GM19099 (cell line): Measurements from ENCODE around the gene ZNF488.

Source experiments
- POLR2A ChIP-seq: IDR thresholded peaks from 3 replicates; pipeline ENCODE4 v1.6.1; 2011; ENCODE audit warnings: low read depth; ENCODE audit not compliant: insufficient read length; ENCODE audit errors: extremely low read depth

ZNF488 gene

DNA sequence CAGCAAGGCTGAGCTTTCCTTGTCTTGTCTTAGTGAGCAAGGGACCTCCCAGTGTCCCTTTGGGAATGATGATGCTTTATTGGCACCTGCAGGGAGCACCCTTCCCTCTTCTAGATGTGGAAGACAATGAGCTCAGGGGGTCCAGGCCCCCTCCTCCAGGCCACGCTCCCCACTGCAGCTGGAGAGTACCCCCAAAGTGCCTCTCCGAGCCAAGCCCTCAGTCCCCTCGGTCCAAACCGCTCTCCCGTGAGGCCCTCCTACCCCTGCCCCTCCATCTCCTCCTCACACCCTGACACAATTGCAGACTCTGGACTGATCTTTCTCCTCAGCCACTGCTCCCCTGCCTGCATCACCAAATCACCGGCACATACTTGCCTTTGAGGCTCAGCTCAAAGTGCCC, 19.2 kb downstream of the ZNF488 start:
- TF ChIP-seq POLR2A: no peak

DNA sequence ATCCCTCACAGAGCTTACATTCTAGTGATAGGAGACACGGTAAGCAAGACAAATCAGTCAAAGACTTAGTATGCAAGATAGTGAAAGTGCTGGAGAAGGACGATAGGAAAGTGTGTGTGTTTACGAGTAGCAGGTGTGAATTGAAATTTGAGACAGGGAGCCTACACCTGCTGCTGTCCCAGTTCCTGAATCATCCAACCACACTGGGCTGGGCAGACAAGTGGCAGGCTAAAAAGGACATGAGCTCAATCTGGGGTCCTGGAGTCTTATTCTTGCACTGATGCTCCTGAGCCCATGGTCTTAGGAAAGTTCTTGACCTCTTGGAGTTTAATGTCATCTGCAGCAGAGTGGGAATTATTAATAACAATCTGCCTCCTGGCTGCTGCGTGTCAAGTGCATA, 19.7 kb downstream of the ZNF488 start:
- no peak for TF ChIP-seq POLR2A

DNA sequence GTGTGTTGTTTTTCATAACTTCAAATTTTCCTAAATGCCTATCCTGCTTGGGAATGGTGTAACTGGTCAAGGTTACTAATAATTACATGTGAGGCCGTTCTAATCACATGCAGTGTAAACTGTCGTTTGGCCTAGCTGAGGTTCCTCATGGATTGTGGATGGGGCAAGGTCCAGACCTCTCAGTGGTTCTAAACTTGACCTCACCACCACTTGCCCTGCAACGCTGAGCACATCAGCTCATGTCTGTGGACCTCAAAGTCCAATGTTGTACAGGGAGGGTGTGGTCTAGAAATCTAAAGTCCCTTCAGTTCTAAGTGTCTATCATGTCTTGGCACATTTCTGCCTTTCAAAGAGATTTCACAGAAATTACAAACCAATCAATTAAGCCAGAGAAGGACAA, 20.3 kb downstream of the ZNF488 start:
- TF ChIP-seq POLR2A: no peak

DNA sequence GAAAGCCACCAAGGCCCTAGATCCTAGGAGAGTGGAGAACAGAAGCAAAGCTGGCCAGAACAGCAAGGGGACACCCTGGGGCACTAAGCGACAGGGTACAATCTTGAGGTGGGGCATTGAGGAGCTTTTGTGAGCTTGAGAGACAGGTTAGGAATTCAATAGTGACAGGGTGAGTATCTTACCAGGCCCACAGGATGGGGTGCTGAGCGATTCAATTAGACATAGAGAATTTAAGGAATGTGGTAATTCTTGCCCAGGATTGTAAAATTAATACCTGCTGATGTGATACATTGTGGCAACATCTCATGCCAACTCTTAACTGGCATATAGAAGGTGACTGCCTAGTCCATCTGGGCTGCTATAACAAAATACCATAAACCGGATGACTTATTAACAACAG, 21.9 kb downstream of the ZNF488 start:
- no peak for TF ChIP-seq POLR2A

DNA sequence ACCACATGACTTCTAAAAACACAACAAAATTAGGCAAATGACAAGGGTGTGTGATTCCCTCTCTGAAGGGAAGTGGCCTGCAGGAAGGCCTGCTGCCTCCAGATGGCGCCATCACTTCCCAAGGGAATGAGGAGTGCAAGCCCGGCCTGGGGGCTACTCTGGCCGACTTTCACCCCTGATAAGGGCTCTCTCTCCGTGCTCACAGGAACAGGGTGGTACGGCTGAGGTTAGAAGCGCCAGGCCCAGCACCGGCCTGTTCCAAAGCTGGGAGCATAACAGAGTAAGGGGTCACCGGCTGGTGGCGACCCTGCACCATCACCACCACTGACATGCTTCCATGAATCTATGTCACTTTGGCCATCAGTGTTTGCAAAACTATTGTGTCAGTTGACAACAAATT, 22.8 kb downstream of the ZNF488 start:
- no peak for TF ChIP-seq POLR2A

DNA sequence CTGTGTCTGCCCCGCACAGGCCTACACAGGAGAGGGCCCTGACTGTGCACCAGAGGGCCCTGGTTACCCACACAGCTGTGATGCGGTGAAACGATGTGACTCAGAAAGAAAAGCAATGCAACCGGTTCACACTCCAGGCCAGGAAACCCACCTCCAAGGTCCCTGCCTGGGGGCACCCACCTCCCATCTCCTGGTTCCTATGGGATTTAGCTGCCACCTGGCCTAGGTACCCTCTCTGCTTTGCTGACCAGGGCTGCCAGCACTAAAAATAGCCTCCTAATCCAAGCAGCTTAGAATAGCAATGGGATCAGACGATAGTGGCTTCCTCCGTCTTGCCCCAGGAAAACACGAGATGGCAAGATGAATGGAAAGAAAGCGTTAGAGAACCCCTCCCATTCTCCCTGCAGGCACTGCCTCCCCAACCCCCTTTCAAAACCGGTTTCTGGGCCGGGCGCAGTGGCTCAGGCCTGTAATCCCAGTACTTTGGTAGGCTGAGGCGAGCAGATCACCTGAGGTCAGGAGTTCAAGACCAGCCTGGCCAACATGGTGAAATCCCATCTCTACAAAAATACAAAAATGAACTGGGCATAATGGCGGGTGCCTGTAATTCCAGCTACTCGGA, 23.6 kb downstream of the ZNF488 start:
- no peak for TF ChIP-seq POLR2A

DNA sequence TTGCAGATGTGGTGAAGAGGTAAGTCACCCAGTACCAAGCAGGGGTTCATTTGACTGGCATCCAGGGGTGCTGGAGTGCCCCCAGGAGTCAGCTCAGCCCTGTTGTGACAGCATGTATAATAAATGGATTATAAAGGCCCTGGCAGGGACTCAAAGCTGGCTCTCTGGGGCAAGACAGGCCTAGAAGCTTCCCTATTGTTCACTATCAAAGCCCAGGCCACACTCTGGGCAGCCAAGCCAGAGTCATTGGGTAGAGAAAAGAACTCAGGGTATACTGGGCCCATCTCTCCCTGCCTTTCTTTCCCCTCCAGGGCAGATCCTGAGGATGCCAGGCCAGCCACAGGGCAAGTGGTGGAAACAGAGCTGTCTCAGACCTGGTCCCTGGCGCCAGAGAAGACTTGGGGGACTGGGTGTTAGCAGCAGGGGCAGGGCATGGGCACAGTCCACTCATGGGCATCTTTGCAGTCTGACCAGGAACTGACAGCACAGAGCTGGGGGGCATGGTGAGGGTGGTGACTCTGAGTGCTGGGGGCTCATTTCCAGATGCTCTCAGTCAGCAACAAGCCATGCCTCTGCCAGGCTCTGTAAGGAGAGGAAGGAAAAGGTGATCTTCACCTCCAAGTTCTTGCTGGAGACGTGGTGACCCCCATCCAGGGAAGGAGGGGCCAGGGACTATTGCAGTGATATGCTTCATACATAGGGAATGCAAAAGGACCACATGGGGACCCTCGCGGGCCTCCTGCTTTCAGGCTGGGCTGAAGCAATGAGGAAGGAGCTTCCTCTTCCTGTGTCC, 24.3 kb downstream of the ZNF488 start:
- TF ChIP-seq POLR2A: no peak

DNA sequence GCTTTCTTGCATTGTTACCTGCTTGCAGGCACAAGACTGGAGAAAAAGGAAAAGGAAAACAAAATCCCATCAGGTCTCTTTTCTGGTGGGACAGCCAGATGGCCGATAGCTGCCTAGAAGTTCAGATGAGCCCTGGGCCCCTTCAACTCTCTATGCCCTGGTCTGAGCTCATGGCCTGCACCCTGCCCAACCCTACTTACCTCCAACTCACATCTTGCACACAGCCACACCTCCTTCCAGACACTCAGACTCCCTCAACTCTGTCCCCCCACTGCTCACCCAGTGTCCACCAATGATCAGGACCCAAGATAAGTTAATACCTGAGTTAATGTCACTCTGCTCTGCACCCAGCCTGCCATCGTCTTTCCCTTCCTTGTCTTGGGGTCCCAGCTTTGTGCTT, 25.0 kb downstream of the ZNF488 start:
- no peak for TF ChIP-seq POLR2A

DNA sequence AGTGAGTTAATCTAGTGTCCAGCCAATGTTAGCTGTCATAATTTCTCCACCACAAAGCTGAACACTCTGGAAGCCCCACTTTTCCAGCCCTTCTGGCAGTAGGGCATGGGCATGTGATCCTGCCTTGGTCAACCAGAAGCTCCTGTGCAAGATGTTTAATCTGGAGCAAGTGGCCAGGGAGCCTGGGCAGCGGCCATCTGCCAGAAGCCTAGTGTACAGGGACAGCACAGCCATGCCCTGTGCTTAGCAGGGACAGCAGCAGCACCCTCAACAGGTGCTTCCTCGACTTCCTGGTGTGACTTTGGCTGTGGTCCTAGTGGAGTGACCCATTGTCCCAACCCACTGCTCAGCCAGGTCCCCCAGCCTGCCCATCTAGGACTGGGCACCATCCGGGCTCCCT, 25.6 kb downstream of the ZNF488 start:
- no peak for TF ChIP-seq POLR2A

DNA sequence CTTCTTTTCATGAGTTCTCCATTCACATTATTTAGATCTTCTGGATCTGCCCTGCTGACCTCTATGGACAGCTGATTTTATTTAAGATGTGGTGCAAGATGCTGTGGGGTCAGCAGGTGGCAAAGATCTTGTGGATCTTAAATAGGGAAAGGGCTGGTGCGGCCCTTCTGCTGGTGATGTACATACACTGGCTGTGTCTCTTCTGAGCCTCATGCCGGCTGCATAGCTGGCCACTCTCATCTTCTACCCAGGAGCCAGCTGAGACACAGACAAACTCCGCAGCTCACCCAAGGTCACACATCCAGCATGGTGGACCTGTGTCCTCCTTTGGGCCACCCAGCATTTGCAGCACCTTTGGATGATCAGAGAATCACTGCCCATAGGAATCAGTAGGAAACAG, 26.2 kb downstream of the ZNF488 start:
- TF ChIP-seq POLR2A: no peak

DNA sequence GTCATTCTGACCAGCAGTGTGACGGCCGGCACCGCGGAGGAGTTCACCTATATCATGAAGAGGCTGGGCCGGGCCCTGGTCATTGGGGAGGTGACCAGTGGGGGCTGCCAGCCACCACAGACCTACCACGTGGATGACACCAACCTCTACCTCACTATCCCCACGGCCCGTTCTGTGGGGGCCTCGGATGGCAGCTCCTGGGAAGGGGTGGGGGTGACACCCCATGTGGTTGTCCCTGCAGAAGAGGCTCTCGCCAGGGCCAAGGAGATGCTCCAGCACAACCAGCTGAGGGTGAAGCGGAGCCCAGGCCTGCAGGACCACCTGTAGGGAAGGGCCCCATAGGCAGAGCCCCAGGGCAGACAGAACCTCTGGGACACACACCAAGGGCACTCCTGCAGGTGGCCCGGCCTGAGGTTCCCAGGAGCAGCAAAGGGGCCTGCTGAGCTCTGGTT, 26.9 kb downstream of the ZNF488 start:
- TF ChIP-seq POLR2A: no peak

DNA sequence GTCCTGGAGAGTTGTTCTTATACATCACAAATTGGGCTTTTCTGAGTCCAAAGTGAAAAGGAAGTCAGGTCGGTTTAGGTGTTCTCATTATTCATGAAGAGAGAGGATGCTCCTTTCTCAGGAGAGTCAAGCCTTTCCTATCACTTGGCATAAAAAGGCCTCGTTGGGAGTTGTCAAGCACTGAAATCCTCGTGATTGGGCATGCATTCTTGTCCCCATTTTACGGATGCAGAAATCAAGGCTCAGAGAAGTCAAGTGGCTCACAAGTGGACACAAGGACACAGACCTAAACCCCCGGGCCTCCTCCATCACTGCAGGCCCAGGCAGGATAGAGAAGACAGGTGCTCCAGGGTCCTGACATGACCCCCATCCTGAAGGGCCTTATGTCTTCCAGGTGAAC, 27.4 kb downstream of the ZNF488 start:
- TF ChIP-seq POLR2A: no peak

DNA sequence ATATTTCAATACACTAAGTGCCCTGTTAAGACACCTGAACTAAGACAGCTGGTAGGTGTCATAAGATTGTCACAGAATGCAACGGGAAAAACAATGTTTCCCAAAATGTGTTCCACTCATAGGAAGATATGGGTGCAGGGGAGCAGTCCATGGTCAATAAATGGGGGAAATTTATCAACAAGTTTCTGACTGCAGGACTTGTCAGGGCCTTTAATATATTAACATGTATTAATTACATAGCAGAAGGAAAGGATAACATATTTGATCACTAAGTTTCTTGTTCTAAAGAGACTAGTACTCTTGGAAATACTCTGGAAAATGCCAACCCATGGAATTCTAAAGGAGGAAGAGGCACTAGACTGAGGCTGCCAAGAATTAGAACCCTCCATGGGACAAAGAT, 29.2 kb downstream of the ZNF488 start:
- no peak for TF ChIP-seq POLR2A

DNA sequence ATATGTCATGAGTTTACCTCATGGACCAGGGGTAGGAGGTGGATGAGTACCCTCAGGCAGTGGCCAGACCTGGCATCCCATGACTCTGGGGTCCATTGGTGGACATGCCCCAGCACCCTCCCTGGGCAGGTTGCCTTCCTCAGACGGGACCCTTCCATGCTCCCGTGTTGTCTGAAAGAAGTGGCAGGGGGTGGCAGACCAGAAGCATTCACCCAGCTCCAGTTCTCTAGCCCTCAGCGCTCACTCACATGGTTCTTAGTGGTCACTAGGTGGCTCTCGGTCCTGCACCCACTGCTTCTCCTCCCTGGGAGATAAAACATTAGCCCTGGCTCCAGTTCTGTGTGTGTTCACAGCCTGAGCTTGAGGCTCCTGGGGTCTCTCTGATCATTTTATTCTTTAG, 29.9 kb downstream of the ZNF488 start:
- TF ChIP-seq POLR2A: no peak

DNA sequence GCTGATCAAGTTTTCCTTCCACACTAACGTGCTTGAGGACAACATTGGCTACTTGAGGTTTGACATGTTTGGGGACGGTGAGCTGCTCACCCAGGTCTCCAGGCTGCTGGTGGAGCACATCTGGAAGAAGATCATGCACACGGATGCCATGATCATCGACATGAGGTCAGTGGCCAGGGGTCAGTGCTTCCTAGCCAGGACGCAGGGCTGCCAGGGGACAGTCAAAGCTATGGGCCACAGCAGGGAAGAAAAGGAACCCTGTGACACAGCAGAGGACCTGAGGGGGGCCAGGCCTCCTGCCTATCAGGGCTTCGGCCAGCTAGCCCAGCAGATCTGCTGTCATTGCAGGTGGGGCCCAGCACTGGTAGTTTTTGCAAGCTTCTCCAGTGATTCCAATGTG, 30.7 kb downstream of the ZNF488 start:
- no peak for TF ChIP-seq POLR2A
